ENCODE results near the gene R3HCC1L.

R3HCC1L gene

GRCh38 chr10:98265403-98266378, 131.2 kb downstream of the R3HCC1L start (continued):
- TF ChIP-seq ZNF16 (tag by site-specific recombination; IDR thresholded peaks at IDR 0.05; ENCODE audit: low read depth): no peak
- TF ChIP-seq EGR2 (tag by site-specific recombination; IDR thresholded peaks at IDR 0.05; ENCODE audit: low read depth): peak; percentile 94
- no peak for TF ChIP-seq MYNN (tag by site-specific recombination; IDR thresholded peaks at IDR 0.05; ENCODE audit: borderline replicate concordance)
- no peak for TF ChIP-seq ZNF133 (tag by site-specific recombination; IDR thresholded peaks at IDR 0.05)
- no peak for TF ChIP-seq ZNF558 (tag by site-specific recombination; IDR thresholded peaks at IDR 0.05)
- no peak for TF ChIP-seq ZNF529 (tag by site-specific recombination; IDR thresholded peaks at IDR 0.05; ENCODE audit: insufficient replicate concordance)
- no peak for TF ChIP-seq ZNF280C (tag by site-specific recombination; IDR thresholded peaks at IDR 0.05)
- TF ChIP-seq BCL11B (tag by site-specific recombination; IDR thresholded peaks at IDR 0.05; ENCODE audit: low read depth): no peak
- TF ChIP-seq ZNF114 (tag by site-specific recombination; IDR thresholded peaks at IDR 0.05): no peak
- TF ChIP-seq ZNF394 (tag by site-specific recombination; IDR thresholded peaks at IDR 0.05; ENCODE audit: borderline replicate concordance): 0 out of 2 replicates have a peak, but pooled peaks have one; percentile 22
- TF ChIP-seq ZNF2 (tag by site-specific recombination; IDR thresholded peaks at IDR 0.05): no peak
- TF ChIP-seq ZFHX2 (tag by site-specific recombination; conservative IDR thresholded peaks at IDR 0.05): peak; percentile 95
- TF ChIP-seq ZSCAN30 (tag by site-specific recombination; IDR thresholded peaks at IDR 0.05): no peak
- TF ChIP-seq ZNF677 (tag by site-specific recombination; IDR thresholded peaks at IDR 0.05): no peak
- no peak for TF ChIP-seq ZNF10 (tag by site-specific recombination; IDR thresholded peaks at IDR 0.05)
- TF ChIP-seq ZNF768 (tag by site-specific recombination; IDR thresholded peaks at IDR 0.05): no peak
- TF ChIP-seq MEIS1 (CRISPR knock-in tag; IDR thresholded peaks at IDR 0.05; ENCODE audit: borderline replicate concordance): no peak
- no peak for TF ChIP-seq ZNF530 (tag by site-specific recombination; IDR thresholded peaks at IDR 0.05; ENCODE audit: low read depth)
- peak; percentile 55 for TF ChIP-seq OSR2 (tag by site-specific recombination; IDR thresholded peaks at IDR 0.05)
- no peak for TF ChIP-seq ZNF501 (tag by site-specific recombination; IDR thresholded peaks at IDR 0.05)
- no peak for TF ChIP-seq ZNF645 (tag by site-specific recombination; IDR thresholded peaks at IDR 0.05)
- no peak for TF ChIP-seq ZNF148 (tag by site-specific recombination; IDR thresholded peaks at IDR 0.05; ENCODE audit: borderline replicate concordance)
- TF ChIP-seq GLIS1 (tag by site-specific recombination; IDR thresholded peaks at IDR 0.05): peak; percentile 42; the same call in 1 of the 2 replicates
- no peak for TF ChIP-seq KLF17 (tag by site-specific recombination; IDR thresholded peaks at IDR 0.05)
- no peak for TF ChIP-seq ZNF600 (tag by site-specific recombination; IDR thresholded peaks at IDR 0.05)
- peak; percentile 71 for TF ChIP-seq ZBTB17 (tag by site-specific recombination; IDR thresholded peaks at IDR 0.05)
- TF ChIP-seq ZNF266 (tag by site-specific recombination; IDR thresholded peaks at IDR 0.05; ENCODE audit: low read depth): no peak
- TF ChIP-seq ZBTB49 (tag by site-specific recombination; IDR thresholded peaks at IDR 0.05; ENCODE audit: low read depth): no peak
- TF ChIP-seq ZNF623 (tag by site-specific recombination; IDR thresholded peaks at IDR 0.05): no peak
- TF ChIP-seq ZNF341 (tag by site-specific recombination; IDR thresholded peaks at IDR 0.05; ENCODE audit: low read depth): no peak
- no peak for TF ChIP-seq KLF9 (tag by site-specific recombination; IDR thresholded peaks at IDR 0.05; ENCODE audit: low read depth)

All from HEK293 (cell line).